ENCODE data around the gene FCF1.

Gene FCF1

DNA sequence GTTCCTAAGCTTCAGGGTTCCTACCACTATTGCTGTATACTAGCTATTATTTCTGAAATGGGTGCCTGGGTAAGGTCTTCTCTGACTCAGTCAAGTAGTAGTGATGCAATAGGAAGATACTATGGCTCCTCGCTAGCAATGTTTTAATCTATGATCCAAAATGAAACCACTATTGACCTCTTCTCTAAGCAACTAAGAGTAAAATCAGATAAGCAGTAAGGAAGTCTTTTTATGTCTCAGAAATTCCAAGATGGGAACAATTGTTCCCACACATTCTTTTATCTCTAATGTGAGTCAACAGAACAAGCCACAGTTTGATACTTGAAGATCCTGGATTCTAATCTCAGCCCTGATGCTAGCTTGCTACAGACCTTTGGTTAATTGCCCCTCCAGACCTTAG lies 45.2 kb upstream of the FCF1 start:
- Histone ChIP-seq H3K36me3 (ENCODE audit: insufficient read depth, low read length) (peaks cover 77% of the 10 kb centered on the region), H3K4me2 (ENCODE audit: insufficient read depth, low read length) (no peak overlapping the region), H3K27me3 (ENCODE audit: insufficient read depth, low read length, poor library complexity) (no peaks in the 10 kb centered on the region), H3K4me1 (ENCODE audit: insufficient read depth, low read length) (no peaks in the 10 kb centered on the region), H3K79me2 (ENCODE audit: insufficient read depth, low read length) (no peaks in the 10 kb centered on the region), H3K27ac (ENCODE audit: low read length) (no peak overlapping the region), H4K20me1 (ENCODE audit: insufficient read depth, low read length) (no peaks in the 10 kb centered on the region), H2AFZ (ENCODE audit: low read depth, low read length) (no peak overlapping the region), H3K9ac (ENCODE audit: low read depth, low read length) (no peak overlapping the region), H3K9me3 (ENCODE audit: insufficient read depth, low read length, severe bottlenecking) (no peaks in the 10 kb centered on the region), H3K4me3 (ENCODE audit: low read depth in 1 of 2, low read length in 2 of 2) (no peak overlapping the region)
- no peak for DNase-seq
- TF ChIP-seq EZH2 (IDR thresholded peaks at IDR 0.05; ENCODE audit: borderline replicate concordance, low read depth, low read length, severe bottlenecking) = no peak
- TF ChIP-seq, protein P1, sequence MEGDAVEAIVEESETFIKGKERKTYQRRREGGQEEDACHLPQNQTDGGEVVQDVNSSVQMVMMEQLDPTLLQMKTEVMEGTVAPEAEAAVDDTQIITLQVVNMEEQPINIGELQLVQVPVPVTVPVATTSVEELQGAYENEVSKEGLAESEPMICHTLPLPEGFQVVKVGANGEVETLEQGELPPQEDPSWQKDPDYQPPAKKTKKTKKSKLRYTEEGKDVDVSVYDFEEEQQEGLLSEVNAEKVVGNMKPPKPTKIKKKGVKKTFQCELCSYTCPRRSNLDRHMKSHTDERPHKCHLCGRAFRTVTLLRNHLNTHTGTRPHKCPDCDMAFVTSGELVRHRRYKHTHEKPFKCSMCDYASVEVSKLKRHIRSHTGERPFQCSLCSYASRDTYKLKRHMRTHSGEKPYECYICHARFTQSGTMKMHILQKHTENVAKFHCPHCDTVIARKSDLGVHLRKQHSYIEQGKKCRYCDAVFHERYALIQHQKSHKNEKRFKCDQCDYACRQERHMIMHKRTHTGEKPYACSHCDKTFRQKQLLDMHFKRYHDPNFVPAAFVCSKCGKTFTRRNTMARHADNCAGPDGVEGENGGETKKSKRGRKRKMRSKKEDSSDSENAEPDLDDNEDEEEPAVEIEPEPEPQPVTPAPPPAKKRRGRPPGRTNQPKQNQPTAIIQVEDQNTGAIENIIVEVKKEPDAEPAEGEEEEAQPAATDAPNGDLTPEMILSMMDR (IDR thresholded peaks at IDR 0.05; ENCODE audit: borderline replicate concordance, extremely low read depth, low read length, poor library complexity, severe bottlenecking) = no peak
- no peak for ATAC-seq (ENCODE audit: insufficient read depth, low read depth)

DNA sequence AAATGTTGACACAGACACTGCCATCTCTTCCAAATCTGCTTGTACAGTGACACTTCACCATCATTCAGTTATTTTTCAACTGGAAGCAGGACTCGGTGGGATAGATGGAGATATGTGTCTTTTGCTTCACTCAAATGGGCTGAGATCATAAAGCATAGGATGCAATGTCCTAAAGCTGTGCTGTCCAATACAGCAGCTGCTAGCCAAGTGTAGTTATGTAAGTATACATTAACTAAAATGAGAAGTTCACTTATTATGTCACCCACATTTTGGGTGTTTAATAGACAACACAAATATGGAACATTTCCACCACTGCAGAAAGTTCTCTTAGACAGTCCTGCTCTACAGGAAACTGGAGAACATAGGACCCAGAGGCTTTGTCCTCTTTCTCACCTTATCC lies 43.7 kb upstream of the FCF1 start:
- no peak overlapping the region for H3K4me3 ChIP-seq (ENCODE audit: low read depth in 1 of 2, low read length in 2 of 2)
- H3K27ac ChIP-seq (ENCODE audit: low read length) = no peak overlapping the region
- H3K9me3 ChIP-seq (ENCODE audit: insufficient read depth, low read length, severe bottlenecking) = no peaks in the 10 kb centered on the region
- no peaks in the 10 kb centered on the region for H3K27me3 ChIP-seq (ENCODE audit: insufficient read depth, low read length, poor library complexity)
- ATAC-seq (ENCODE audit: insufficient read depth, low read depth) (no peak), DNase-seq (no peak)
- H3K4me1 ChIP-seq (ENCODE audit: insufficient read depth, low read length) = no peaks in the 10 kb centered on the region
- H4K20me1 ChIP-seq (ENCODE audit: insufficient read depth, low read length) = no peaks in the 10 kb centered on the region
- no peak overlapping the region for H3K4me2 ChIP-seq (ENCODE audit: insufficient read depth, low read length)
- peaks cover 76% of the 10 kb centered on the region for H3K36me3 ChIP-seq (ENCODE audit: insufficient read depth, low read length)
- no peak overlapping the region for H3K9ac ChIP-seq (ENCODE audit: low read depth, low read length)
- TF ChIP-seq EZH2 (IDR thresholded peaks at IDR 0.05; ENCODE audit: borderline replicate concordance, low read depth, low read length, severe bottlenecking) = no peak
- TF ChIP-seq, protein P1 (IDR thresholded peaks at IDR 0.05; ENCODE audit: borderline replicate concordance, extremely low read depth, low read length, poor library complexity, severe bottlenecking) = no peak
- no peak overlapping the region for H2AFZ ChIP-seq (ENCODE audit: low read depth, low read length)
- H3K79me2 ChIP-seq (ENCODE audit: insufficient read depth, low read length) = no peaks in the 10 kb centered on the region

DNA sequence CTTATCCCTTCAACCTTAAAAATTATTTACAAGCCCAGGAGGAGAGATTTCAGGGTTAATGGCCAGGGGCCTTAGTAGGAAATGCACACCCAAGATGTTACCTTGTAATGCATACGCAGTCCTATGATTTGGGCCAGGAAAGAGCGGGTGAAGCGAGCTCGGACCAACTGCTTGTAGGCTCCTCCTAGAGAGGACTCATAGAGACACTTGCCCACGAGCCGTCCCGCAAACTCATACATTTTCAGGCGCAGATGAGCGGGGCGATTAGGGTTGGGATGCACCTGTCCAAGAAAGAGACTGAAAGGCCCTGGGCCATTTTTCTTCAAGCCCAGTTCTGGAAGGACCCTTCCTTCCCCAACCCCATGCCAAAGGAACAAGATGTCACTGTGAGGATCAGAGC lies 43.1 kb upstream of the FCF1 start:
- Histone ChIP-seq H3K4me2 (ENCODE audit: insufficient read depth, low read length) (no peak overlapping the region), H3K27ac (ENCODE audit: low read length) (no peak overlapping the region), H3K4me3 (ENCODE audit: low read depth in 1 of 2, low read length in 2 of 2) (no peak overlapping the region), H3K9ac (ENCODE audit: low read depth, low read length) (no peak overlapping the region), H3K36me3 (ENCODE audit: insufficient read depth, low read length) (peaks cover 77% of the 10 kb centered on the region), H3K4me1 (ENCODE audit: insufficient read depth, low read length) (no peaks in the 10 kb centered on the region), H2AFZ (ENCODE audit: low read depth, low read length) (no peak overlapping the region), H3K27me3 (ENCODE audit: insufficient read depth, low read length, poor library complexity) (no peaks in the 10 kb centered on the region), H3K79me2 (ENCODE audit: insufficient read depth, low read length) (no peaks in the 10 kb centered on the region), H3K9me3 (ENCODE audit: insufficient read depth, low read length, severe bottlenecking) (no peaks in the 10 kb centered on the region), H4K20me1 (ENCODE audit: insufficient read depth, low read length) (no peaks in the 10 kb centered on the region)
- DNase-seq (no peak), ATAC-seq (ENCODE audit: insufficient read depth, low read depth) (no peak)
- TF ChIP-seq EZH2 (IDR thresholded peaks at IDR 0.05; ENCODE audit: borderline replicate concordance, low read depth, low read length, severe bottlenecking) = no peak
- TF ChIP-seq, protein P1 (IDR thresholded peaks at IDR 0.05; ENCODE audit: borderline replicate concordance, extremely low read depth, low read length, poor library complexity, severe bottlenecking) = no peak
